Stimulated activated CD8-positive, alpha-beta memory T cell treated with anti-CD3 and anti-CD28 coated beads, Interleukin-7, amount 100 ng/mL, for 24 hours (primary cell): ENCODE results near the gene ASXL2.

Experiments used
- DNase-seq: peaks from one replicate; pipeline ENCODE4 v3.0.0-alpha.2; 2020; ENCODE audit warnings: low read depth

ASXL2 gene

GRCh38 chr2:25685741-25686140 is 192.5 kb downstream of the ASXL2 start:
- DNase-seq, result no peak

GRCh38 chr2:25684577-25685473 is 193.5 kb downstream of the ASXL2 start:
- no peak for DNase-seq
